Trophoblast cell (in vitro differentiated cells and primary cell): Measurements from ENCODE around the gene CST9.
"Not testable (repeated sequence)": the region's sequence is repeated elsewhere in the genome, so short reads cannot be mapped to it uniquely, and the experiment has no call there.

ENCODE experiments used
- DNase-seq, 2 donors: peaks; one replicate each; pipeline ENCODE4 v3.0.0-alpha.2; 2016
- H2AFZ ChIP-seq: 2 replicates; pipeline ENCODE4 v1.6.1; 2013; ENCODE audit warnings: low read length, moderate library complexity, mild to moderate bottlenecking; ENCODE audit not compliant: insufficient read depth, poor library complexity
- H2AK5ac ChIP-seq: 2 replicates; pipeline ENCODE4 v1.6.1; 2013; ENCODE audit warnings: mild to moderate bottlenecking, low read length
- H2BK120ac ChIP-seq: 2 replicates; pipeline ENCODE4 v1.6.1; 2013; ENCODE audit warnings: low read length, mild to moderate bottlenecking, moderate library complexity; ENCODE audit not compliant: insufficient read depth, poor library complexity
- H2BK12ac ChIP-seq: 2 replicates; pipeline ENCODE4 v1.6.1; 2013; ENCODE audit warnings: mild to moderate bottlenecking, low read length, moderate library complexity
- H2BK5ac ChIP-seq: 2 replicates; pipeline ENCODE4 v1.6.1; 2013; ENCODE audit warnings: low read length, low read depth, moderate library complexity, mild to moderate bottlenecking; ENCODE audit not compliant: poor library complexity
- H3K14ac ChIP-seq: 2 replicates; pipeline ENCODE4 v1.6.1; 2013; ENCODE audit warnings: mild to moderate bottlenecking, low read length
- H3K18ac ChIP-seq: 2 replicates; pipeline ENCODE4 v1.6.1; 2013; ENCODE audit warnings: mild to moderate bottlenecking, low read length
- H3K23ac ChIP-seq: 2 replicates; pipeline ENCODE4 v1.6.1; 2013; ENCODE audit warnings: low read length
- H3K27ac ChIP-seq: 2 replicates; pipeline ENCODE4 v1.5.1; 2013; ENCODE audit warnings: low read depth, mild to moderate bottlenecking, inconsistent platforms, low read length, moderate library complexity
- H3K27me3 ChIP-seq: 2 replicates; pipeline ENCODE4 v1.6.1; 2013; ENCODE audit warnings: inconsistent platforms, mild to moderate bottlenecking, low read length, moderate library complexity; ENCODE audit not compliant: insufficient read depth
- H3K36me3 ChIP-seq, 2 experiments: 1 replicate in 1 of 2; 2 replicates in 1 of 2; pipeline ENCODE4 v1.6.1; 2013; ENCODE audit warnings: low read length in 2 of 2, mild to moderate bottlenecking in 2 of 2, moderate library complexity in 1 of 2; ENCODE audit not compliant: insufficient read depth in 2 of 2, control insufficient read depth in 1 of 2
- H3K4ac ChIP-seq: 2 replicates; pipeline ENCODE4 v1.6.1; 2013; ENCODE audit warnings: low read depth, mild to moderate bottlenecking, low read length, moderate library complexity
- H3K4me1 ChIP-seq, 2 experiments: 1 replicate in 1 of 2; 2 replicates in 1 of 2; pipeline ENCODE4 v1.6.1; 2013; ENCODE audit warnings: low read length in 2 of 2, mild to moderate bottlenecking in 2 of 2, moderate library complexity in 1 of 2; ENCODE audit not compliant: insufficient read depth in 2 of 2, control insufficient read depth in 1 of 2
- H3K4me2 ChIP-seq: 2 replicates; pipeline ENCODE4 v1.6.1; 2013; ENCODE audit warnings: inconsistent platforms, mild to moderate bottlenecking, low read length, moderate library complexity
- H3K4me3 ChIP-seq: 2 replicates; pipeline ENCODE4 v1.5.1; 2013; ENCODE audit warnings: mild to moderate bottlenecking, low read depth, low read length, inconsistent platforms
- H3K79me1 ChIP-seq: one replicate; pipeline ENCODE4 v1.6.1; 2013; ENCODE audit warnings: low read length
- H3K79me2 ChIP-seq: 2 replicates; pipeline ENCODE4 v1.6.1; 2013; ENCODE audit warnings: low read length, mild to moderate bottlenecking; ENCODE audit not compliant: control insufficient read depth, insufficient read depth, poor library complexity
- H3K9ac ChIP-seq: 2 replicates; pipeline ENCODE4 v1.6.1; 2013; ENCODE audit warnings: mild to moderate bottlenecking, low read length
- H3K9me3 ChIP-seq: 2 replicates; pipeline ENCODE4 v1.6.1; 2013; ENCODE audit warnings: low read depth, mild to moderate bottlenecking, control low read depth, inconsistent platforms, low read length; ENCODE audit not compliant: insufficient read depth
- H4K12ac ChIP-seq: 2 replicates; pipeline ENCODE4 v1.6.1; 2013; ENCODE audit warnings: low read depth, mild to moderate bottlenecking, low read length, moderate library complexity
- H4K8ac ChIP-seq: 2 replicates; pipeline ENCODE4 v1.6.1; 2013; ENCODE audit warnings: low read depth, mild to moderate bottlenecking, low read length, moderate library complexity
- H4K91ac ChIP-seq: one replicate; pipeline ENCODE4 v1.6.1; 2013; ENCODE audit warnings: low read depth, mild to moderate bottlenecking, low read length, moderate library complexity
- WGBS: extraction: QIAGEN DNeasy Blood & Tissue Kit; methylation state at CpG from one replicate; pipeline ENCODE4 v1.1.7; 2013; ENCODE audit warnings: missing lambda C conversion rate; ENCODE audit not compliant: insufficient read length, insufficient coverage; ENCODE audit errors: extremely low coverage; 5-methylcytosine and 5-hydroxymethylcytosine counted together

The CST9 gene

GRCh38 chr20:23636908-23637281 is 31.2 kb upstream of the CST9 start:
- H4K12ac ChIP-seq: no peak overlapping the region
- no peak overlapping the region for H4K91ac ChIP-seq
- no peak overlapping the region for H2AFZ ChIP-seq
- H3K79me2 ChIP-seq: peaks cover 7% of the 10 kb centered on the region
- no peak overlapping the region for H3K14ac ChIP-seq
- peak overlapping the region; percentile 78 for H3K4me3 ChIP-seq
- no peak overlapping the region for H3K27ac ChIP-seq
- no peak overlapping the region for H2AK5ac ChIP-seq
- no peak overlapping the region for H2BK5ac ChIP-seq
- H3K23ac ChIP-seq: no peak overlapping the region
- no peak overlapping the region for H2BK120ac ChIP-seq
- no CpG with 5 or more reads among the region's 4 CpGs for WGBS
- H3K27me3 ChIP-seq: no peaks in the 10 kb centered on the region
- H3K4ac ChIP-seq: no peak overlapping the region
- peaks cover 19 to 21% of the 10 kb centered on the region in 2 experiments for H3K4me1 ChIP-seq
- no peak for DNase-seq
- H3K4me2 ChIP-seq: peak overlapping the region; percentile 90
- H3K36me3 ChIP-seq: peaks cover 5 to 8% of the 10 kb centered on the region in 2 experiments
- H3K9ac ChIP-seq: peak overlapping the region; percentile 28
- H3K18ac ChIP-seq: no peak overlapping the region
- peaks cover 7% of the 10 kb centered on the region for H3K79me1 ChIP-seq
- H3K9me3 ChIP-seq: peaks cover 3% of the 10 kb centered on the region
- H4K8ac ChIP-seq: no peak overlapping the region
- no peak overlapping the region for H2BK12ac ChIP-seq

- Histone ChIP-seq H3K79me1 (peaks cover 7% of the 10 kb centered on the region), H3K79me2 (peaks cover 7% of the 10 kb centered on the region), H3K9ac (no peak overlapping the region), H3K4me2 (peak overlapping the region; percentile 90), H4K8ac (no peak overlapping the region), H4K91ac (no peak overlapping the region), H2AFZ (no peak overlapping the region), H4K12ac (no peak overlapping the region), H2BK120ac (no peak overlapping the region), H3K36me3 (peaks cover 5 to 8% of the 10 kb centered on the region in 2 experiments), H2BK5ac (no peak overlapping the region), H3K9me3 (peaks cover 3% of the 10 kb centered on the region), H2AK5ac (no peak overlapping the region), H3K14ac (no peak overlapping the region), H3K4me3 (no peak overlapping the region), H3K4me1 (peaks cover 15 to 18% of the 10 kb centered on the region in 2 experiments), H2BK12ac (no peak overlapping the region), H3K27ac (no peak overlapping the region), H3K18ac (no peak overlapping the region), H3K4ac (no peak overlapping the region), H3K23ac (no peak overlapping the region), H3K27me3 (no peaks in the 10 kb centered on the region)
- DNase-seq: no peak
- no CpG with 5 or more reads among the region's 19 CpGs for WGBS
Measured at GRCh38 chr20:23636182-23636907, 30.6 kb upstream of the CST9 start.

- not testable (repeated sequence) for H3K4me2 ChIP-seq, H3K18ac ChIP-seq, H4K12ac ChIP-seq, H3K23ac ChIP-seq, H2BK5ac ChIP-seq, H3K4me3 ChIP-seq, H2BK12ac ChIP-seq, H3K4ac ChIP-seq, H3K14ac ChIP-seq, H4K91ac ChIP-seq, DNase-seq, H2BK120ac ChIP-seq, H2AK5ac ChIP-seq, H3K36me3 ChIP-seq, H3K79me2 ChIP-seq, H3K27me3 ChIP-seq, H3K27ac ChIP-seq, H4K8ac ChIP-seq, H2AFZ ChIP-seq, H3K79me1 ChIP-seq, H3K9me3 ChIP-seq, H3K9ac ChIP-seq
- no CpG with 5 or more reads among the region's 2 CpGs for WGBS
- peaks cover 9 to 11% of the 10 kb centered on the region in 2 experiments for H3K4me1 ChIP-seq
Measured at GRCh38 chr20:23635768-23636090, 30.0 kb upstream of the CST9 start.

GRCh38 chr20:23634985-23635767 is 29.5 kb upstream of the CST9 start:
- peaks cover 7 to 10% of the 10 kb centered on the region in 2 experiments for H3K4me1 ChIP-seq
- H2BK5ac ChIP-seq: no peak overlapping the region
- no CpG with 5 or more reads among the region's 12 CpGs for WGBS
- H3K4me2 ChIP-seq: no peak overlapping the region
- no peak overlapping the region for H3K23ac ChIP-seq
- H3K79me1 ChIP-seq: peaks cover 7% of the 10 kb centered on the region
- H3K9ac ChIP-seq: no peak overlapping the region
- no peak overlapping the region for H2AFZ ChIP-seq
- peaks cover 7% of the 10 kb centered on the region for H3K79me2 ChIP-seq
- H3K4ac ChIP-seq: no peak overlapping the region
- H3K36me3 ChIP-seq: peaks cover 5 to 8% of the 10 kb centered on the region in 2 experiments
- peak overlapping the region; percentile 46 for H3K4me3 ChIP-seq
- no peaks in the 10 kb centered on the region for H3K27me3 ChIP-seq
- no peak overlapping the region for H3K27ac ChIP-seq
- no peak overlapping the region for H2BK120ac ChIP-seq
- H3K18ac ChIP-seq: no peak overlapping the region
- peak; percentile 54 to 80 for DNase-seq
- no peak overlapping the region for H4K91ac ChIP-seq
- H3K9me3 ChIP-seq: peaks cover 3% of the 10 kb centered on the region
- H2BK12ac ChIP-seq: no peak overlapping the region
- H4K8ac ChIP-seq: no peak overlapping the region
- no peak overlapping the region for H2AK5ac ChIP-seq
- H4K12ac ChIP-seq: no peak overlapping the region
- H3K14ac ChIP-seq: no peak overlapping the region
